Measurements from ENCODE around the gene STAT5A. TPM values are rescaled to one million over a fixed set of nuclear protein-coding genes. Genes with fewer than 3 reads are reported as not detected.

Gene STAT5A
- total and polyA plus RNA-seq, 9 of the 15 experiments (the other 6 are each of a cell fraction or from before 2014, with no cell fraction given) = 79.9 to 415 (median 196) TPM

DNA sequence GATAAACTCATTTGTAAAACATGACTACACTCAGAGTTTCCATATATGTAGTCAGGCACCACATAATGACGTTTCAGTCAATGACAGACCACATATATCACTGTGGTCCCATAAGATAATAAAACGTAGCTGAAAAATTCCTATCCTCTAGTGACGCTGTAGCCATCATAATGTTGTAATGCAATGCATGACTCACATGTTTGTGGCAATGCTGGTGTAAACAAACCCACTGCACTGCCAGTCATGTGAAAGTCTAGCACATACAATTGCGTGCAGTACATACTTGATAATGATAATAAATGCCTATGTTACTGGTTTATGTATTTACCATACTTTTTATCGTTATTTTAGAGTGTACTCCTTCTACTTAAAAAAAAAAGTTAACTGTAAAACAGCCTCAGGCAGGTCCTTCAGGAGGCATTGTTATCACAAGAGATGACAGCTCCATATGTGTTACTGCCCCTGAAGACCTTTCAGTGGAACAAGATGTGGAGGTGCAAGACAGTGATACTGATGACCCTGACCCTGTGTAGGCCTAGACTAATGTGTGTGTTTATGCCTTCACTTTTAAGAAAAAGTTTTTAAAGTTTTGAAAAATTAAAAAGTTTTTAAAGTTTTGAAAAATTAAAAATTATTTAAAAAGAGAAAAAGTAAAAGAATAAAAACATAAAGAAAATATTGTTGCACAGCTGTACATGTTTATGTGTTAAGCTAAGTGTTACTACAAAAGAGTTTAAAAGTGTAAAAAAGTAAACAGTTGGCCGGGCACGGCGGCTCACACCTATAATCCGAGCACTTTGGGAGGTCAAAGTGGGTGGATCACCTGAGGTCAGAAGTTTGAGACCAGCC, 21.2 kb upstream of the STAT5A start (continued):
- TF ChIP-seq ZFP36 (IDR thresholded peaks at IDR 0.05; ENCODE audit: low read depth, low read length, partially characterized antibody) (no peak), ZNF224 (CRISPR knock-in tag; IDR thresholded peaks at IDR 0.05) (no peak), ZNF316 (IDR thresholded peaks at IDR 0.05) (peak; percentile 53), ARHGAP35 (IDR thresholded peaks at IDR 0.05; ENCODE audit: partially characterized antibody) (no peak), HNRNPUL1 (IDR thresholded peaks at IDR 0.05; ENCODE audit: low read length) (no peak), RFX5 (IDR thresholded peaks at IDR 0.05; ENCODE audit: low read depth, low read length) (no peak), CREB1 (IDR thresholded peaks at IDR 0.05) (peak; percentile 98), CREB1 (CRISPR knock-in tag; IDR thresholded peaks at IDR 0.05) (peak; percentile 93), MEF2A (IDR thresholded peaks at IDR 0.05; ENCODE audit: control insufficient read depth, low read depth, low read length) (no peak), ZNF124 (CRISPR knock-in tag; IDR thresholded peaks at IDR 0.05) (no peak), PURB (CRISPR knock-in tag; IDR thresholded peaks at IDR 0.05; ENCODE audit: low read depth) (no peak), TAF9B (IDR thresholded peaks at IDR 0.05; ENCODE audit: partially characterized antibody) (peak; percentile 80), MCM3 (IDR thresholded peaks at IDR 0.05) (no peak), EGR1 (conservative IDR thresholded peaks at IDR 0.05) (no peak), ZNF384 (IDR thresholded peaks at IDR 0.05; ENCODE audit: low read depth, low read length) (peak; percentile 66; the same call in 1 of the 2 replicates), SIRT6 (IDR thresholded peaks at IDR 0.05; ENCODE audit: low read depth, low read length) (no peak), CREB3 (tag; conservative IDR thresholded peaks at IDR 0.05; ENCODE audit: low read depth) (0 out of 2 replicates have a peak, but pooled peaks have one; percentile 40), NCOA1 (IDR thresholded peaks at IDR 0.05; ENCODE audit: low read depth) (peak; percentile 96)
- TF ChIP-seq, protein P1, sequence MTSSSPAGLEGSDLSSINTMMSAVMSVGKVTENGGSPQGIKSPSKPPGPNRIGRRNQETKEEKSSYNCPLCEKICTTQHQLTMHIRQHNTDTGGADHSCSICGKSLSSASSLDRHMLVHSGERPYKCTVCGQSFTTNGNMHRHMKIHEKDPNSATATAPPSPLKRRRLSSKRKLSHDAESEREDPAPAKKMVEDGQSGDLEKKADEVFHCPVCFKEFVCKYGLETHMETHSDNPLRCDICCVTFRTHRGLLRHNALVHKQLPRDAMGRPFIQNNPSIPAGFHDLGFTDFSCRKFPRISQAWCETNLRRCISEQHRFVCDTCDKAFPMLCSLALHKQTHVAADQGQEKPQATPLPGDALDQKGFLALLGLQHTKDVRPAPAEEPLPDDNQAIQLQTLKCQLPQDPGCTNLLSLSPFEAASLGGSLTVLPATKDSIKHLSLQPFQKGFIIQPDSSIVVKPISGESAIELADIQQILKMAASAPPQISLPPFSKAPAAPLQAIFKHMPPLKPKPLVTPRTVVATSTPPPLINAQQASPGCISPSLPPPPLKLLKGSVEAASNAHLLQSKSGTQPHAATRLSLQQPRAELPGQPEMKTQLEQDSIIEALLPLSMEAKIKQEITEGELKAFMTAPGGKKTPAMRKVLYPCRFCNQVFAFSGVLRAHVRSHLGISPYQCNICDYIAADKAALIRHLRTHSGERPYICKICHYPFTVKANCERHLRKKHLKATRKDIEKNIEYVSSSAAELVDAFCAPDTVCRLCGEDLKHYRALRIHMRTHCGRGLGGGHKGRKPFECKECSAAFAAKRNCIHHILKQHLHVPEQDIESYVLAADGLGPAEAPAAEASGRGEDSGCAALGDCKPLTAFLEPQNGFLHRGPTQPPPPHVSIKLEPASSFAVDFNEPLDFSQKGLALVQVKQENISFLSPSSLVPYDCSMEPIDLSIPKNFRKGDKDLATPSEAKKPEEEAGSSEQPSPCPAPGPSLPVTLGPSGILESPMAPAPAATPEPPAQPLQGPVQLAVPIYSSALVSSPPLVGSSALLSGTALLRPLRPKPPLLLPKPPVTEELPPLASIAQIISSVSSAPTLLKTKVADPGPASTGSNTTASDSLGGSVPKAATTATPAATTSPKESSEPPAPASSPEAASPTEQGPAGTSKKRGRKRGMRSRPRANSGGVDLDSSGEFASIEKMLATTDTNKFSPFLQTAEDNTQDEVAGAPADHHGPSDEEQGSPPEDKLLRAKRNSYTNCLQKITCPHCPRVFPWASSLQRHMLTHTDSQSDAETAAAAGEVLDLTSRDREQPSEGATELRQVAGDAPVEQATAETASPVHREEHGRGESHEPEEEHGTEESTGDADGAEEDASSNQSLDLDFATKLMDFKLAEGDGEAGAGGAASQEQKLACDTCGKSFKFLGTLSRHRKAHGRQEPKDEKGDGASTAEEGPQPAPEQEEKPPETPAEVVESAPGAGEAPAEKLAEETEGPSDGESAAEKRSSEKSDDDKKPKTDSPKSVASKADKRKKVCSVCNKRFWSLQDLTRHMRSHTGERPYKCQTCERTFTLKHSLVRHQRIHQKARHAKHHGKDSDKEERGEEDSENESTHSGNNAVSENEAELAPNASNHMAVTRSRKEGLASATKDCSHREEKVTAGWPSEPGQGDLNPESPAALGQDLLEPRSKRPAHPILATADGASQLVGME (CRISPR knock-in tag; IDR thresholded peaks at IDR 0.05) = no peak
- TF ChIP-seq, protein P2, sequence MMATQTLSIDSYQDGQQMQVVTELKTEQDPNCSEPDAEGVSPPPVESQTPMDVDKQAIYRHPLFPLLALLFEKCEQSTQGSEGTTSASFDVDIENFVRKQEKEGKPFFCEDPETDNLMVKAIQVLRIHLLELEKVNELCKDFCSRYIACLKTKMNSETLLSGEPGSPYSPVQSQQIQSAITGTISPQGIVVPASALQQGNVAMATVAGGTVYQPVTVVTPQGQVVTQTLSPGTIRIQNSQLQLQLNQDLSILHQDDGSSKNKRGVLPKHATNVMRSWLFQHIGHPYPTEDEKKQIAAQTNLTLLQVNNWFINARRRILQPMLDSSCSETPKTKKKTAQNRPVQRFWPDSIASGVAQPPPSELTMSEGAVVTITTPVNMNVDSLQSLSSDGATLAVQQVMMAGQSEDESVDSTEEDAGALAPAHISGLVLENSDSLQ (IDR thresholded peaks at IDR 0.05) = peak; percentile 93
- TF ChIP-seq, protein P3, sequence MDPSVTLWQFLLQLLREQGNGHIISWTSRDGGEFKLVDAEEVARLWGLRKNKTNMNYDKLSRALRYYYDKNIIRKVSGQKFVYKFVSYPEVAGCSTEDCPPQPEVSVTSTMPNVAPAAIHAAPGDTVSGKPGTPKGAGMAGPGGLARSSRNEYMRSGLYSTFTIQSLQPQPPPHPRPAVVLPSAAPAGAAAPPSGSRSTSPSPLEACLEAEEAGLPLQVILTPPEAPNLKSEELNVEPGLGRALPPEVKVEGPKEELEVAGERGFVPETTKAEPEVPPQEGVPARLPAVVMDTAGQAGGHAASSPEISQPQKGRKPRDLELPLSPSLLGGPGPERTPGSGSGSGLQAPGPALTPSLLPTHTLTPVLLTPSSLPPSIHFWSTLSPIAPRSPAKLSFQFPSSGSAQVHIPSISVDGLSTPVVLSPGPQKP (CRISPR knock-in tag; IDR thresholded peaks at IDR 0.05) = no peak

Data from K562 (cell line).